GM12878 (cell line): Measurements from ENCODE around the gene RPL3. TPM values are rescaled to one million over a fixed set of nuclear protein-coding genes. Genes with fewer than 3 reads are reported as not detected.

ENCODE experiments used
- ATAC-seq: fragments of 200-7000 bp; cut with Tn5 transposase; 3 replicates; pipeline ENCODE4 v1.9.1; 2020; ENCODE audit warnings: mild to moderate bottlenecking, moderate library complexity
- BruUV-seq: library from RNA; stranded (reverse); fragments of 400-500 nt; replicated peaks from 2 replicates; lab custom pipeline; 2021; lab: Mats Ljungman, UMichigan
- CTCF ChIA-PET: fragments of 300-600 bp; sonication (Branson Sonifier 250); formaldehyde crosslinking; extraction: SDS; loops from one replicate; lab custom pipeline; 2021; ENCODE audit warnings: inconsistent platforms; lab: Yijun Ruan, JAX
- POLR2A ChIA-PET: fragments of 350-600 bp; formaldehyde crosslinking; extraction: SDS; loops from one replicate; lab custom pipeline; 2021; ENCODE audit warnings: inconsistent platforms; lab: Charles Lee
- RAD21 ChIA-PET: fragments of 300-600 bp; sonication (Branson Sonifier 250); formaldehyde crosslinking; loops from one replicate; lab custom pipeline; 2023; ENCODE audit warnings: antibody characterized with exemption; ENCODE audit not compliant: unreplicated experiment; lab: Charles Lee
- SMC1A ChIA-PET: fragments of 300-600 bp; sonication (Branson Sonifier 250); formaldehyde crosslinking; loops from one replicate; lab custom pipeline; 2023; ENCODE audit not compliant: unreplicated experiment, uncharacterized antibody; lab: Charles Lee
- DNase-seq: peaks from one replicate; pipeline ENCODE4 v3.0.0-alpha.2; 2011; ENCODE audit warnings: low read depth, low spot score
- FAIRE-seq: peaks from 3 replicates; lab custom pipeline; 2011; peaks lifted over from hg19 to GRCh38; lab: Jason Lieb, UNC
- H2AFZ ChIP-seq: 2 replicates; pipeline ENCODE4 v1.6.0; 2011; ENCODE audit warnings: low read depth, low read length, control low read depth; ENCODE audit not compliant: control insufficient read depth
- H3K27ac ChIP-seq: 2 replicates; pipeline ENCODE4 v1.5.1; 2011; ENCODE audit warnings: control low read depth; ENCODE audit not compliant: control insufficient read depth, insufficient read depth
- H3K27me3 ChIP-seq, 2 experiments: replicated peaks in 1 of 2; 2 replicates each; pipeline versions ENCODE4 v1.6.0 to v1.6.1; 2011; ENCODE audit warnings: low read length in 1 of 2; ENCODE audit not compliant: control insufficient read depth in 2 of 2, insufficient read depth in 2 of 2
- H3K36me3 ChIP-seq, 2 experiments: 2 replicates each; pipeline ENCODE4 v1.5.1; 2011; ENCODE audit warnings: low read length in 1 of 2; ENCODE audit not compliant: control insufficient read depth in 2 of 2, insufficient read depth in 2 of 2
- H3K4me1 ChIP-seq: 2 replicates; pipeline ENCODE4 v1.6.1; 2011; ENCODE audit warnings: mild to moderate bottlenecking, low read length, moderate library complexity, mixed read lengths; ENCODE audit not compliant: control insufficient read depth, insufficient read depth
- H3K4me2 ChIP-seq: 2 replicates; pipeline ENCODE4 v1.6.0; 2011; ENCODE audit warnings: control low read depth; ENCODE audit not compliant: control insufficient read depth, insufficient read depth
- H3K4me3 ChIP-seq: fragments of 200-600 bp; sonication (generic); 2 replicates; pipeline ENCODE4 v1.5.1; 2016
- H3K79me2 ChIP-seq: 2 replicates; pipeline ENCODE4 v1.6.0; 2011; ENCODE audit warnings: low read length; ENCODE audit not compliant: control insufficient read depth, insufficient read depth
- H3K9ac ChIP-seq: 2 replicates; pipeline ENCODE4 v1.8.0; 2011; ENCODE audit warnings: low read length, control low read depth, mixed read lengths; ENCODE audit not compliant: control insufficient read depth, insufficient read depth
- H3K9me3 ChIP-seq: replicated peaks from 3 replicates; pipeline ENCODE4 v1.5.1; 2011; ENCODE audit warnings: mild to moderate bottlenecking, low read length; ENCODE audit not compliant: control insufficient read depth, insufficient read depth
- H4K20me1 ChIP-seq: 2 replicates; pipeline ENCODE4 v1.6.0; 2011; ENCODE audit not compliant: control insufficient read depth, insufficient read depth
- BMI1 ChIP-seq: fragments of 450-650 bp; IDR thresholded peaks from 2 replicates; pipeline ENCODE4 v1.6.1; 2016; ENCODE audit warnings: mild to moderate bottlenecking, moderate library complexity, borderline replicate concordance
- CBFB ChIP-seq: IDR thresholded peaks from 2 replicates; pipeline ENCODE4 v1.6.1; 2016; ENCODE audit warnings: antibody characterized with exemption, low read depth
- CHD1 ChIP-seq: IDR thresholded peaks from 2 replicates; pipeline ENCODE4 v1.6.1; 2012; ENCODE audit warnings: low read depth, low read length, improper control_type of control experiment
- CHD4 ChIP-seq: fragments of 200-600 bp; sonication (generic); IDR thresholded peaks from 2 replicates; pipeline ENCODE4 v1.6.1; 2016; ENCODE audit warnings: mild to moderate bottlenecking
- E2F8 ChIP-seq: fragments of 450-650 bp; IDR thresholded peaks from 2 replicates; pipeline ENCODE4 v1.6.1; 2018; ENCODE audit warnings: mild to moderate bottlenecking, low read depth, moderate library complexity; ENCODE audit not compliant: partially characterized antibody
- HSF1 ChIP-seq: fragments of 150-350 bp; IDR thresholded peaks from 2 replicates; pipeline ENCODE4 v1.6.1; 2014; ENCODE audit warnings: mild to moderate bottlenecking, low read depth, low read length
- MAX ChIP-seq: IDR thresholded peaks from 2 replicates; pipeline ENCODE4 v1.6.1; 2012; ENCODE audit warnings: low read depth, low read length, improper control_type of control experiment
- PAX8 ChIP-seq: fragments of 450-650 bp; IDR thresholded peaks from 2 replicates; pipeline ENCODE4 v1.6.1; 2017; ENCODE audit warnings: mild to moderate bottlenecking, moderate library complexity
- POLR2A ChIP-seq: IDR thresholded peaks from 2 replicates; pipeline ENCODE4 v1.6.1; 2011; ENCODE audit warnings: low read depth, mild to moderate bottlenecking, low read length
- POLR2AphosphoS2 ChIP-seq: IDR thresholded peaks from 2 replicates; pipeline ENCODE4 v1.6.1; 2011; ENCODE audit warnings: low read depth, mild to moderate bottlenecking, low read length, improper control_type of control experiment, moderate library complexity
- SMAD5 ChIP-seq: IDR thresholded peaks from 2 replicates; pipeline ENCODE4 v1.6.1; 2016; ENCODE audit warnings: antibody characterized with exemption, low read depth
- SREBF2 ChIP-seq: IDR thresholded peaks from 2 replicates; pipeline ENCODE4 v1.6.1; 2012; ENCODE audit warnings: mild to moderate bottlenecking, low read length
- YY1 ChIP-seq: IDR thresholded peaks from 2 replicates; pipeline ENCODE4 v1.6.1; 2011; ENCODE audit warnings: low read depth, mild to moderate bottlenecking, low read length
- ZBED1 ChIP-seq: IDR thresholded peaks from 2 replicates; pipeline ENCODE4 v1.6.1; 2016; ENCODE audit warnings: borderline replicate concordance
- ZNF274 ChIP-seq: IDR thresholded peaks from one replicate; pipeline ENCODE4 v1.8.0; 2011; ENCODE audit not compliant: insufficient read length, insufficient read depth
- WGBS: methylation state at CpG from one replicate; pipeline ENCODE4 v1.1.6; 2016; ENCODE audit warnings: low lambda C conversion rate; ENCODE audit not compliant: insufficient replicate concordance, insufficient coverage; ENCODE audit errors: missing lambda C conversion rate; 5-methylcytosine and 5-hydroxymethylcytosine counted together
- in situ Hi-C: fragments of 300-500 bp; cut with MboI; formaldehyde crosslinking; loops from 9 replicates; pipeline ENCODE4 v1.14.3; 2018; ENCODE audit warnings: mixed read lengths
- intact Hi-C: fragments of 100-400 bp; cut with micrococcal nuclease; formaldehyde crosslinking; loops from one replicate; pipeline ENCODE4 v1.14.2; 2022; ENCODE audit not compliant: unreplicated experiment
- polyA plus RNA-seq, 11 experiments: library from polyadenylated mRNA; depleted of rRNA in 4 of 11; unstranded in 6 of 11; stranded (reverse) in 5 of 11; fragments of >200 nt; fragmentation: Nextera tagmentation in 4 of 11; fragmentation: Illumina TruSeq in 1 of 11; extraction: Ambion mirVana in 4 of 11; extraction: Trizol in 1 of 11; gene quantifications; 1 replicate in 1 of 11; 2 replicates in 10 of 11; pipeline versions ENCODE4 v1.2.1 to v1.2.3, GENCODE V29; 2011 to 2016; ENCODE audit warnings: inconsistent platforms in 2 of 11, missing spikeins in 2 of 11, low read depth in 1 of 11
- total RNA-seq, 4 experiments: library from RNA; depleted of rRNA in 3 of 4; stranded (reverse); fragments of >200 nt in 3 of 4; fragmentation: Illumina TruSeq in 1 of 4; extraction: Trizol in 1 of 4; gene quantifications; 2 replicates each; pipeline versions ENCODE4 v1.2.1 to v1.2.3, GENCODE V29; 2013 to 2021

RPL3 gene
- total and polyA plus RNA-seq, 10 of the 15 experiments (the other 5 are each of a cell fraction or from before 2014, with no cell fraction given), result 1,534 to 6,791 (median 3,992) TPM

- no peak for TF ChIP-seq PAX8
- TF ChIP-seq CHD4, result no peak
- TF ChIP-seq SREBF2, result no peak
- TF ChIP-seq, all 136 proteins: peak for 2
These were observed 7.0 kb downstream of the RPL3 start (continued) for GRCh38 chr22:39312410-39312809.

- 57% methylated on average over 19 of the region's 19 CpGs for WGBS
- H3K4me2 ChIP-seq, result no peak overlapping the region
- H3K36me3 ChIP-seq, result peaks cover 37 to 48% of the 10 kb centered on the region in 2 experiments
- no peaks in the 10 kb centered on the region for H3K27me3 ChIP-seq
- DNase-seq (no peak), ATAC-seq (peak; percentile 5), FAIRE-seq (no peak)
- BruUV-seq, result no TSS peak
- intact Hi-C loops, result loop anchor here (1.0 to 10.0 kb wide), 4 partner anchors 97 to 547 kb away; no protein-coding TSS in a partner anchor
- CTCF ChIA-PET, result interaction anchor here (0.7 to 4.6 kb wide), 25 partner anchors 8 to 544 kb away, joined by 3 to 100 read pairs (median 4); partner anchors contain the start of genes RPL3 and TAB1
- peaks cover 21% of the 10 kb centered on the region for H4K20me1 ChIP-seq
- RAD21 ChIA-PET, result interaction anchor here (0.6 to 2.6 kb wide), 12 partner anchors 12 to 543 kb away, joined by 3 to 45 read pairs (median 4); no protein-coding TSS in a partner anchor
- SMC1A ChIA-PET, result interaction anchor here (0.6 to 3.0 kb wide), 15 partner anchors 7 to 217 kb away, joined by 3 to 25 read pairs (median 4); partner anchors contain the start of genes ATF4 and RPL3
- no peak overlapping the region for H2AFZ ChIP-seq
- H3K4me1 ChIP-seq, result peaks cover 33% of the 10 kb centered on the region
- no peak overlapping the region for H3K4me3 ChIP-seq
- H3K9ac ChIP-seq, result no peak overlapping the region
- POLR2A ChIA-PET, result interaction anchor here (0.7 to 1.1 kb wide), 4 partner anchors 7 to 141 kb away, joined by 3 to 5 read pairs (median 3); partner anchors contain the start of gene RPL3
- H3K9me3 ChIP-seq, result no peaks in the 10 kb centered on the region
- in situ Hi-C loops, result loop anchor here (5.0 kb wide), 2 partner anchors 139 to 304 kb away; no protein-coding TSS in a partner anchor
- peaks cover 29% of the 10 kb centered on the region for H3K79me2 ChIP-seq
- no peak overlapping the region for H3K27ac ChIP-seq
- TF ChIP-seq E2F8 (no peak), CBFB (peak; percentile 60; the same call in 1 of the 2 replicates), POLR2AphosphoS2 (peak; percentile 53; the same call in 1 of the 2 replicates), BMI1 (no peak), HSF1 (no peak), ZBED1 (peak; percentile 20), MAX (no peak), YY1 (0 out of 2 replicates have a peak, but pooled peaks have one; percentile 4), ZNF274 (no peak), CHD1 (no peak), SMAD5 (peak; percentile 57), POLR2A (peak; percentile 89)
These were observed 7.6 kb downstream of the RPL3 start for GRCh38 chr22:39311592-39312400.
